ENCODE measurements around the gene FRYL. TPM values are rescaled to one million over a fixed set of nuclear protein-coding genes. Genes with fewer than 3 reads are reported as not detected.
"Not testable (repeated sequence)": the region's sequence is repeated elsewhere in the genome, so short reads cannot be mapped to it uniquely, and the experiment has no call there.

Gene FRYL
- total RNA-seq, 1 experiment from 2014 or later = 28.5 TPM

GRCh38 chr4:48777739-48778138, 2.3 kb downstream of the FRYL start:
- no peaks in the 10 kb centered on the region for H3K9me3 ChIP-seq (replicated peaks)
- peaks cover 19% of the 10 kb centered on the region for H3K4me1 ChIP-seq (replicated peaks)
- no peak overlapping the region for H3K4me3 ChIP-seq
- H3K27me3 ChIP-seq (replicated peaks) = no peaks in the 10 kb centered on the region
- no peak overlapping the region for H3K27ac ChIP-seq
- no peak for DNase-seq (ENCODE audit: low read depth in 1 of 2, low spot score in 2 of 2)
- peaks cover 10% of the 10 kb centered on the region for H3K36me3 ChIP-seq

- Histone ChIP-seq H3K27me3 (replicated peaks) (no peaks in the 10 kb centered on the region), H3K4me3 (no peak overlapping the region), H3K36me3 (peaks cover 10% of the 10 kb centered on the region), H3K4me1 (replicated peaks) (peaks cover 15% of the 10 kb centered on the region), H3K9me3 (replicated peaks) (no peaks in the 10 kb centered on the region), H3K27ac (no peak overlapping the region)
- DNase-seq (ENCODE audit: low read depth in 1 of 2, low spot score in 2 of 2) = no peak
Measured at GRCh38 chr4:48774760-48775710, 5.0 kb downstream of the FRYL start.

- no peak for DNase-seq (ENCODE audit: low read depth in 1 of 2, low spot score in 2 of 2)
- Histone ChIP-seq H3K36me3 (no peaks in the 10 kb centered on the region), H3K4me1 (replicated peaks) (peaks cover 10% of the 10 kb centered on the region), H3K9me3 (replicated peaks) (no peaks in the 10 kb centered on the region), H3K27ac (no peak overlapping the region), H3K4me3 (no peak overlapping the region), H3K27me3 (replicated peaks) (no peaks in the 10 kb centered on the region)
Measured at GRCh38 chr4:48772556-48772955, 7.5 kb downstream of the FRYL start.

GRCh38 chr4:48767055-48767929, 12.8 kb downstream of the FRYL start:
- no peak overlapping the region for H3K27ac ChIP-seq
- H3K9me3 ChIP-seq (replicated peaks) = no peaks in the 10 kb centered on the region
- DNase-seq (ENCODE audit: low read depth in 1 of 2, low spot score in 2 of 2) = no peak
- no peaks in the 10 kb centered on the region for H3K27me3 ChIP-seq (replicated peaks)
- H3K4me3 ChIP-seq = no peak overlapping the region
- no peaks in the 10 kb centered on the region for H3K36me3 ChIP-seq
- no peaks in the 10 kb centered on the region for H3K4me1 ChIP-seq (replicated peaks)

GRCh38 chr4:48766131-48766792, 13.8 kb downstream of the FRYL start:
- no peaks in the 10 kb centered on the region for H3K4me1 ChIP-seq (replicated peaks)

GRCh38 chr4:48762408-48762807, 17.7 kb downstream of the FRYL start:
- no peaks in the 10 kb centered on the region for H3K4me1 ChIP-seq (replicated peaks)
- no peak overlapping the region for H3K27ac ChIP-seq
- DNase-seq (ENCODE audit: low read depth in 1 of 2, low spot score in 2 of 2) = no peak
- H3K9me3 ChIP-seq (replicated peaks) = no peaks in the 10 kb centered on the region
- no peak overlapping the region for H3K4me3 ChIP-seq
- no peaks in the 10 kb centered on the region for H3K36me3 ChIP-seq
- H3K27me3 ChIP-seq (replicated peaks) = no peaks in the 10 kb centered on the region

More at GRCh38 chr4:48766131-48766792, 13.8 kb downstream of the FRYL start:
- no peaks in the 10 kb centered on the region for H3K27me3 ChIP-seq (replicated peaks)
- H3K36me3 ChIP-seq = no peaks in the 10 kb centered on the region
- no peak for DNase-seq (ENCODE audit: low read depth in 1 of 2, low spot score in 2 of 2)
- no peaks in the 10 kb centered on the region for H3K9me3 ChIP-seq (replicated peaks)
- H3K4me3 ChIP-seq = no peak overlapping the region
- H3K27ac ChIP-seq = no peak overlapping the region

- Histone ChIP-seq H3K4me1 (replicated peaks) (no peaks in the 10 kb centered on the region), H3K36me3 (no peaks in the 10 kb centered on the region), H3K9me3 (replicated peaks) (no peaks in the 10 kb centered on the region), H3K27me3 (replicated peaks) (no peaks in the 10 kb centered on the region), H3K4me3 (no peak overlapping the region), H3K27ac (no peak overlapping the region)
- DNase-seq (ENCODE audit: low read depth in 1 of 2, low spot score in 2 of 2) = no peak
Measured at GRCh38 chr4:48761286-48761685, 18.8 kb downstream of the FRYL start.

- not testable (repeated sequence) for H3K9me3 ChIP-seq (replicated peaks); H3K4me1 ChIP-seq (replicated peaks); H3K27me3 ChIP-seq (replicated peaks); H3K27ac ChIP-seq; H3K4me3 ChIP-seq; DNase-seq (ENCODE audit: low read depth in 1 of 2, low spot score in 2 of 2); H3K36me3 ChIP-seq
Measured at GRCh38 chr4:48758703-48759102, 21.4 kb downstream of the FRYL start.

- no peaks in the 10 kb centered on the region for H3K4me1 ChIP-seq (replicated peaks)
- H3K4me3 ChIP-seq = no peak overlapping the region
- no peak for DNase-seq (ENCODE audit: low read depth in 1 of 2, low spot score in 2 of 2)
Measured at GRCh38 chr4:48756689-48757220, 23.3 kb downstream of the FRYL start.

GRCh38 chr4:48755281-48755680, 24.8 kb downstream of the FRYL start:
- no peaks in the 10 kb centered on the region for H3K27me3 ChIP-seq (replicated peaks)
- H3K9me3 ChIP-seq (replicated peaks) = no peaks in the 10 kb centered on the region
- no peak overlapping the region for H3K4me3 ChIP-seq
- H3K4me1 ChIP-seq (replicated peaks) = no peaks in the 10 kb centered on the region
- H3K36me3 ChIP-seq = no peaks in the 10 kb centered on the region
- H3K27ac ChIP-seq = no peak overlapping the region
- no peak for DNase-seq (ENCODE audit: low read depth in 1 of 2, low spot score in 2 of 2)

More at GRCh38 chr4:48756689-48757220, 23.3 kb downstream of the FRYL start:
- H3K27me3 ChIP-seq (replicated peaks) = no peaks in the 10 kb centered on the region
- no peaks in the 10 kb centered on the region for H3K36me3 ChIP-seq
- no peaks in the 10 kb centered on the region for H3K9me3 ChIP-seq (replicated peaks)
- H3K27ac ChIP-seq = no peak overlapping the region

GRCh38 chr4:48753159-48753558, 26.9 kb downstream of the FRYL start:
- no peaks in the 10 kb centered on the region for H3K4me1 ChIP-seq (replicated peaks)
- no peaks in the 10 kb centered on the region for H3K36me3 ChIP-seq
- H3K27ac ChIP-seq = no peak overlapping the region
- H3K27me3 ChIP-seq (replicated peaks) = no peaks in the 10 kb centered on the region
- no peak overlapping the region for H3K4me3 ChIP-seq
- DNase-seq (ENCODE audit: low read depth in 1 of 2, low spot score in 2 of 2) = no peak
- H3K9me3 ChIP-seq (replicated peaks) = no peaks in the 10 kb centered on the region

GRCh38 chr4:48752726-48753125, 27.4 kb downstream of the FRYL start:
- no peak for DNase-seq (ENCODE audit: low read depth in 1 of 2, low spot score in 2 of 2)
- no peak overlapping the region for H3K27ac ChIP-seq
- no peaks in the 10 kb centered on the region for H3K36me3 ChIP-seq
- H3K27me3 ChIP-seq (replicated peaks) = no peaks in the 10 kb centered on the region
- no peaks in the 10 kb centered on the region for H3K4me1 ChIP-seq (replicated peaks)
- H3K9me3 ChIP-seq (replicated peaks) = no peaks in the 10 kb centered on the region
- H3K4me3 ChIP-seq = no peak overlapping the region

- DNase-seq (ENCODE audit: low read depth in 1 of 2, low spot score in 2 of 2) = no peak
- Histone ChIP-seq H3K4me1 (replicated peaks) (no peaks in the 10 kb centered on the region), H3K27me3 (replicated peaks) (no peaks in the 10 kb centered on the region), H3K9me3 (replicated peaks) (no peaks in the 10 kb centered on the region), H3K27ac (no peak overlapping the region), H3K36me3 (no peaks in the 10 kb centered on the region), H3K4me3 (no peak overlapping the region)
Measured at GRCh38 chr4:48752246-48752645, 27.8 kb downstream of the FRYL start.
